Measurements from ENCODE around the gene ERH.

The ERH gene

DNA sequence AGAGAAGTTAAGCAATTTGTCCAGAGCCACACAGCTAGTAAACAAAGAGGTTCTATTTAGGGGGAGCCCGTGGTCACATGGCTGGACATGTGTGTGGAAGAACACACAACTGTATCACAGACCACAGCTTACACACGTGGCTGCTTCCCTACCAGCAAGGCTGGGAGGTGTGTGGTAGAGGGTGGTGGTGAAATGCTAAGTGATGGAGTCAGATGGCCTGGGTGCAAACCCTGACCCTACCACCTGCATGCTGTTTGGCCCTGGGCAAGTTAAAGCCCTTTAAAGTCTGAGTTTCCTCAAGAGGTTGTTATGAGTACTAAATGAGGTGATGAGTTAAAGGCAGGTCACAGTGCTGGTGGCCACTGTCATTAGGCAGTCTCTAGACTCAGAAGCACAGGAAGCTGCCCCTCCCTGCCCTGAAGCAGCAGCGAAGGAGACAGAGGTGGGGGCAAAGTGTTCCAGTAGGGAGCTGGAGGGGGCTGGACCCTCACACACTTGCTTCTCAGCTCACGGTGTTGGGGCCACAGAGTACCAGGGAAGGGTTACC is 64.2 kb downstream of the ERH start:
- Histone ChIP-seq H3K4me3 (ENCODE audit: low read length) (no peak overlapping the region), H3K9me2 (replicated peaks; ENCODE audit: insufficient read depth, low read length) (no peaks in the 10 kb centered on the region), H4K20me1 (ENCODE audit: insufficient read depth, low read length) (no peaks in the 10 kb centered on the region), H3F3A (ENCODE audit: insufficient read depth, low read length) (no peaks in the 10 kb centered on the region; the same call in 1 of the 2 replicates), H3K36me3 (replicated peaks; ENCODE audit: insufficient read depth, low read length) (no peaks in the 10 kb centered on the region), H3K4me1 (ENCODE audit: low read length) (no peaks in the 10 kb centered on the region), H2AFZ (ENCODE audit: low read length) (no peak overlapping the region), H3K9me3 (replicated peaks; ENCODE audit: insufficient read depth, low read length) (no peaks in the 10 kb centered on the region), H3K79me2 (ENCODE audit: low read length) (no peaks in the 10 kb centered on the region), H3K4me2 (ENCODE audit: low read depth, low read length) (no peak overlapping the region), H3K9ac (ENCODE audit: low read length) (no peak overlapping the region), H3K27me3 (replicated peaks; ENCODE audit: insufficient read depth, low read length) (no peaks in the 10 kb centered on the region), H3K27ac (ENCODE audit: low read length) (no peak overlapping the region)
- TF ChIP-seq CTCF (IDR thresholded peaks at IDR 0.05; ENCODE audit: low read length), result no peak
- DNase-seq, result no peak

GRCh38 chr14:69332782-69333395 is 65.2 kb downstream of the ERH start:
- Histone ChIP-seq H3K4me1 (ENCODE audit: low read length) (no peaks in the 10 kb centered on the region), H3K79me2 (ENCODE audit: low read length) (no peaks in the 10 kb centered on the region), H3K36me3 (replicated peaks; ENCODE audit: insufficient read depth, low read length) (no peaks in the 10 kb centered on the region), H3K4me2 (ENCODE audit: low read depth, low read length) (no peak overlapping the region), H3K4me3 (ENCODE audit: low read length) (no peak overlapping the region), H3K27me3 (replicated peaks; ENCODE audit: insufficient read depth, low read length) (no peaks in the 10 kb centered on the region), H3F3A (ENCODE audit: insufficient read depth, low read length) (no peaks in the 10 kb centered on the region; the same call in 1 of the 2 replicates), H2AFZ (ENCODE audit: low read length) (no peak overlapping the region), H4K20me1 (ENCODE audit: insufficient read depth, low read length) (no peaks in the 10 kb centered on the region), H3K9me3 (replicated peaks; ENCODE audit: insufficient read depth, low read length) (no peaks in the 10 kb centered on the region), H3K27ac (ENCODE audit: low read length) (no peak overlapping the region), H3K9ac (ENCODE audit: low read length) (no peak overlapping the region), H3K9me2 (replicated peaks; ENCODE audit: insufficient read depth, low read length) (no peaks in the 10 kb centered on the region)
- no peak for DNase-seq
- TF ChIP-seq CTCF (IDR thresholded peaks at IDR 0.05; ENCODE audit: low read length) (no peak), EZH2phosphoT487 (IDR thresholded peaks at IDR 0.05; ENCODE audit: low read length) (no peak), EZH2 (optimal IDR thresholded peaks at IDR 0.05; ENCODE audit: low read depth, low read length) (no peak)

DNA sequence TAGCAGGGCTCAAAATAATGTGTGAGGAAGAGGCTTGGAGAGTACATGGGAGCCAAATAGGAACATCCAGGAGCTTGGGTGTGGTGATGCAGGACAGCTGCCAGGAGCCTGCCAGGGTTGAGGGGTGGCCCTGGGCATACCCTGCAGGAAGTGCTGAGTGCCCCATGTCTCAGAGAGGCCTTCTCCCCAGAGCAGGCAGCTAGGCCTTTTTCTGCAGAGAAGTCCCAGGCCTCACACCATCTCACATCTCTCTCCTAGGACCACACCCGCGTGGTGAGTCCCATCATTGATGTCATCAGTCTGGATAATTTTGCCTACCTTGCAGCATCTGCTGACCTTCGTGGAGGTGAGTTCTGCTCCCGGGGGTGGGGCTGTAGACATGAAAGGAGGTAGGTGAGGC is 66.9 kb downstream of the ERH start:
- H3K27ac ChIP-seq (ENCODE audit: low read length), result no peak overlapping the region
- H3K4me1 ChIP-seq (ENCODE audit: low read length), result peaks cover 9% of the 10 kb centered on the region
- H3K27me3 ChIP-seq (replicated peaks; ENCODE audit: insufficient read depth, low read length), result no peaks in the 10 kb centered on the region
- H3K9me3 ChIP-seq (replicated peaks; ENCODE audit: insufficient read depth, low read length), result no peaks in the 10 kb centered on the region
- H2AFZ ChIP-seq (ENCODE audit: low read length), result no peak overlapping the region
- H3K9me2 ChIP-seq (replicated peaks; ENCODE audit: insufficient read depth, low read length), result no peaks in the 10 kb centered on the region
- H3K79me2 ChIP-seq (ENCODE audit: low read length), result no peaks in the 10 kb centered on the region
- H3F3A ChIP-seq (ENCODE audit: insufficient read depth, low read length), result no peaks in the 10 kb centered on the region; the same call in 1 of the 2 replicates
- no peak for DNase-seq
- H3K36me3 ChIP-seq (replicated peaks; ENCODE audit: insufficient read depth, low read length), result no peaks in the 10 kb centered on the region
- no peaks in the 10 kb centered on the region for H4K20me1 ChIP-seq (ENCODE audit: insufficient read depth, low read length)
- no peak overlapping the region for H3K9ac ChIP-seq (ENCODE audit: low read length)
- TF ChIP-seq EZH2phosphoT487 (IDR thresholded peaks at IDR 0.05; ENCODE audit: low read length), result no peak
- TF ChIP-seq EZH2 (optimal IDR thresholded peaks at IDR 0.05; ENCODE audit: low read depth, low read length), result no peak
- no peak for TF ChIP-seq CTCF (IDR thresholded peaks at IDR 0.05; ENCODE audit: low read length)
- H3K4me2 ChIP-seq (ENCODE audit: low read depth, low read length), result no peak overlapping the region
- no peak overlapping the region for H3K4me3 ChIP-seq (ENCODE audit: low read length)

Measured in MM.1S (cell line).